SU-DHL-6 (cell line): ENCODE data around the gene ZNF592.

Source experiments
- H2AFZ ChIP-seq: fragments of 200-600 bp; sonication (generic); 2 replicates; pipeline ENCODE4 v1.6.1; 2014; ENCODE audit warnings: low read depth, mild to moderate bottlenecking, moderate library complexity, mixed read lengths, antibody characterized with exemption, low read length; ENCODE audit not compliant: severe bottlenecking
- H3F3A ChIP-seq: fragments of 200-600 bp; shearing (Covaris generic); 2 replicates; pipeline ENCODE4 v1.6.0; 2016; ENCODE audit warnings: antibody characterized with exemption, mild to moderate bottlenecking; ENCODE audit not compliant: insufficient read depth
- H3K27ac ChIP-seq: fragments of 200-600 bp; sonication (generic); 2 replicates; pipeline ENCODE4 v1.5.1; 2016; ENCODE audit warnings: low read depth, mild to moderate bottlenecking, low read length, moderate library complexity, mixed read lengths
- H3K27me3 ChIP-seq: fragments of 200-600 bp; sonication (generic), shearing (Covaris generic); 2 replicates; pipeline ENCODE4 v1.6.0; 2014; ENCODE audit warnings: mild to moderate bottlenecking, low read length
- H3K36me3 ChIP-seq: fragments of 200-600 bp; sonication (generic); 2 replicates; pipeline ENCODE4 v1.6.1; 2014; ENCODE audit warnings: mild to moderate bottlenecking, low read length, mixed read lengths
- H3K4me2 ChIP-seq: fragments of 300-600, 200-600 bp; shearing (Covaris generic), sonication (generic); 2 replicates; pipeline ENCODE4 v1.6.0; 2014; ENCODE audit warnings: low read length, low read depth, mild to moderate bottlenecking; ENCODE audit not compliant: poor library complexity, severe bottlenecking
- H3K4me3 ChIP-seq: fragments of 200-600 bp; sonication (generic); 2 replicates; pipeline ENCODE4 v1.5.1; 2014; ENCODE audit warnings: antibody characterized with exemption, low read length, mild to moderate bottlenecking, mixed read lengths; ENCODE audit not compliant: insufficient read depth, poor library complexity, severe bottlenecking
- H3K79me2 ChIP-seq: fragments of 200-600 bp; sonication (generic); 2 replicates; pipeline ENCODE4 v1.6.1; 2014; ENCODE audit warnings: mild to moderate bottlenecking, low read length, moderate library complexity; ENCODE audit not compliant: insufficient read depth
- H3K9ac ChIP-seq: fragments of 200-600 bp; sonication (generic); 2 replicates; pipeline ENCODE4 v1.7.0; 2014; ENCODE audit warnings: mild to moderate bottlenecking, low read length
- H3K9me2 ChIP-seq: fragments of 200-600 bp; sonication (generic); replicated peaks from 2 replicates; pipeline ENCODE4 v1.6.1; 2014; ENCODE audit warnings: low read length; ENCODE audit not compliant: insufficient read depth
- H3K9me3 ChIP-seq: fragments of 200-600 bp; sonication (generic); 2 replicates; pipeline ENCODE4 v1.6.1; 2014; ENCODE audit warnings: low read length, mixed read lengths; ENCODE audit not compliant: insufficient read depth
- H4K20me1 ChIP-seq: fragments of 200-600 bp; sonication (generic); 2 replicates; pipeline ENCODE4 v1.6.1; 2014; ENCODE audit warnings: low read depth, mild to moderate bottlenecking, antibody characterized with exemption, low read length, moderate library complexity, mixed read lengths
- EZH2phosphoT487 ChIP-seq: fragments of 200-600 bp; sonication (generic), shearing (Covaris generic); conservative IDR thresholded peaks from 2 replicates; pipeline ENCODE4 v1.6.1; 2018; ENCODE audit warnings: mild to moderate bottlenecking, antibody characterized with exemption, low read length, moderate library complexity, mixed read lengths
- TF ChIP-seq, protein P1 (sequence below): fragments of 200-600 bp; sonication (generic); IDR thresholded peaks from one replicate; pipeline ENCODE4 v1.5.1; 2017; ENCODE audit warnings: antibody characterized with exemption, mild to moderate bottlenecking, low read length, moderate library complexity; ENCODE audit not compliant: insufficient read depth, poor library complexity, severe bottlenecking

Gene ZNF592

DNA sequence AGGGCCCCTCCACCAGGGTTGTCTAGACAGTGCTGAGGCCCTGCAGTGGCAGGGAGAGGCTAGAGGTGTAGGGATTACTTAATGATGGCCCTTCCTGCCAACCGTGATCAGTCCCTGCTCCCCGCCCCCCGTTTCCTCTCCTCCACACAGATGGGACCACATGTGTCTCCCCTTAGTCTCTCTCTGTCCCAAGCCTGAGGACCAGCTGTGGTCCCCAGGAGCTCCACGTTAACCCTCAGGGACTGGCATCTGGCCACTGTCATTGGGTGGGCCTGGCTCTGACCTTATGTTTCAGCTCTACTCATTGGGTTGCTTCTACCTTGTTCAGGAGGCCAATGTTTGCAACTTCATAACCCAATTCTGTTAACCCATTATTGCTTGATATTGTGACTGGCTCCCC lies 62.8 kb downstream of the ZNF592 start:
- H3K4me3 ChIP-seq: no peak overlapping the region
- no peaks in the 10 kb centered on the region for H4K20me1 ChIP-seq

GRCh38 chr15:84811828-84812227 lies 63.4 kb downstream of the ZNF592 start:
- TF ChIP-seq EZH2phosphoT487: no peak
- TF ChIP-seq, protein P1, sequence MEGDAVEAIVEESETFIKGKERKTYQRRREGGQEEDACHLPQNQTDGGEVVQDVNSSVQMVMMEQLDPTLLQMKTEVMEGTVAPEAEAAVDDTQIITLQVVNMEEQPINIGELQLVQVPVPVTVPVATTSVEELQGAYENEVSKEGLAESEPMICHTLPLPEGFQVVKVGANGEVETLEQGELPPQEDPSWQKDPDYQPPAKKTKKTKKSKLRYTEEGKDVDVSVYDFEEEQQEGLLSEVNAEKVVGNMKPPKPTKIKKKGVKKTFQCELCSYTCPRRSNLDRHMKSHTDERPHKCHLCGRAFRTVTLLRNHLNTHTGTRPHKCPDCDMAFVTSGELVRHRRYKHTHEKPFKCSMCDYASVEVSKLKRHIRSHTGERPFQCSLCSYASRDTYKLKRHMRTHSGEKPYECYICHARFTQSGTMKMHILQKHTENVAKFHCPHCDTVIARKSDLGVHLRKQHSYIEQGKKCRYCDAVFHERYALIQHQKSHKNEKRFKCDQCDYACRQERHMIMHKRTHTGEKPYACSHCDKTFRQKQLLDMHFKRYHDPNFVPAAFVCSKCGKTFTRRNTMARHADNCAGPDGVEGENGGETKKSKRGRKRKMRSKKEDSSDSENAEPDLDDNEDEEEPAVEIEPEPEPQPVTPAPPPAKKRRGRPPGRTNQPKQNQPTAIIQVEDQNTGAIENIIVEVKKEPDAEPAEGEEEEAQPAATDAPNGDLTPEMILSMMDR: no peak
- Histone ChIP-seq H3K36me3 (no peaks in the 10 kb centered on the region), H2AFZ (no peak overlapping the region), H3K4me2 (no peak overlapping the region), H3K27me3 (no peaks in the 10 kb centered on the region), H3F3A (no peaks in the 10 kb centered on the region), H4K20me1 (no peaks in the 10 kb centered on the region), H3K9me3 (no peaks in the 10 kb centered on the region), H3K4me3 (no peak overlapping the region), H3K79me2 (no peaks in the 10 kb centered on the region), H3K27ac (no peak overlapping the region), H3K9ac (no peak overlapping the region), H3K9me2 (no peaks in the 10 kb centered on the region)

More for the DNA sequence above, 62.8 kb downstream of the ZNF592 start:
- Histone ChIP-seq H3K9me3 (no peaks in the 10 kb centered on the region), H3K9me2 (no peaks in the 10 kb centered on the region), H3K27ac (no peak overlapping the region), H3K79me2 (no peaks in the 10 kb centered on the region), H3K9ac (no peak overlapping the region), H3K36me3 (no peaks in the 10 kb centered on the region), H3K4me2 (no peak overlapping the region), H3K27me3 (no peaks in the 10 kb centered on the region), H2AFZ (no peak overlapping the region), H3F3A (no peaks in the 10 kb centered on the region)
- no peak for TF ChIP-seq EZH2phosphoT487

GRCh38 chr15:84812842-84813241 lies 64.5 kb downstream of the ZNF592 start:
- H3K4me3 ChIP-seq: no peak overlapping the region
- no peaks in the 10 kb centered on the region for H3K36me3 ChIP-seq
- H3K4me2 ChIP-seq: no peak overlapping the region
- H3K9me3 ChIP-seq: no peaks in the 10 kb centered on the region
- no peaks in the 10 kb centered on the region for H3K79me2 ChIP-seq
- no peaks in the 10 kb centered on the region for H3K9me2 ChIP-seq
- H3K27ac ChIP-seq: no peak overlapping the region
- no peak overlapping the region for H3K9ac ChIP-seq
- no peak overlapping the region for H2AFZ ChIP-seq
- no peak for TF ChIP-seq EZH2phosphoT487
- TF ChIP-seq, protein P1: no peak
- no peaks in the 10 kb centered on the region for H4K20me1 ChIP-seq
- H3F3A ChIP-seq: no peaks in the 10 kb centered on the region
- H3K27me3 ChIP-seq: no peaks in the 10 kb centered on the region

DNA sequence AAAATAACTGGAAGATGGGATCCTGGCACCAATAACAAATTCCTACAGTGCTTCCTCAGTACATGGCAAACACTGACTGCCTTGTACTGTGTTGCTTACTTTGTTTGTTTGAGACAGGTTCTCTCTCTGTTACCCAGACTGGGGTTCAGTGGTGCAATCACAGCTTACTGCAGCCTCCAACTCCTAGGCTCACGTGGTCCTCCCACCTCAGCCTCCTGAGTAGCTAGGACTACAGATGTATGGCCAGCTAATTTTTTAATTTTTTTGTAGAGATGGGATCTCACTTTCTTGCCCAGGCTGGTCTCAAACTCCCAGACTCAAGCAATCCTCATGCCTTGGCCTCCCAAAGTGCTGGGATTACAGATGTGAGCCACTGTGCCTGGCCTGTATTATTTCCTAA lies 65.0 kb downstream of the ZNF592 start:
- H2AFZ ChIP-seq: no peak overlapping the region
- no peak overlapping the region for H3K4me3 ChIP-seq
- no peaks in the 10 kb centered on the region for H3K9me2 ChIP-seq
- H3K9ac ChIP-seq: no peak overlapping the region
- no peaks in the 10 kb centered on the region for H3F3A ChIP-seq
- H3K27me3 ChIP-seq: no peaks in the 10 kb centered on the region
- no peak overlapping the region for H3K27ac ChIP-seq
- H3K36me3 ChIP-seq: no peaks in the 10 kb centered on the region
- no peaks in the 10 kb centered on the region for H3K79me2 ChIP-seq
- no peak overlapping the region for H3K4me2 ChIP-seq
- H3K9me3 ChIP-seq: no peaks in the 10 kb centered on the region
- TF ChIP-seq EZH2phosphoT487: no peak
- TF ChIP-seq, protein P1: no peak
- H4K20me1 ChIP-seq: no peaks in the 10 kb centered on the region
